Prostate gland (tissue), 2 donors: ENCODE results near the gene PHETA1. TPM values are rescaled to one million over a fixed set of nuclear protein-coding genes. Genes with fewer than 3 reads are reported as not detected.

Experiments
- DNase-seq: peaks from one replicate; pipeline ENCODE4 v3.0.0-alpha.2; 2019; ENCODE audit warnings: low spot score
- H3K27ac ChIP-seq, 2 donors: fragments of 200-600 bp; sonication (generic); 2 replicates each; pipeline ENCODE4 v1.5.1; 2017 to 2019
- H3K27me3 ChIP-seq: fragments of 200-600 bp; sonication (generic); replicated peaks from 2 replicates; pipeline ENCODE4 v1.5.1; 2019; ENCODE audit not compliant: insufficient read depth
- H3K36me3 ChIP-seq, 2 donors: fragments of 200-600 bp; sonication (generic); 1 replicate in 1 of 2; 2 replicates in 1 of 2; pipeline versions ENCODE4 v1.5.1 to v1.8.1; 2017 to 2019
- H3K4me1 ChIP-seq: fragments of 200-600 bp; sonication (generic); replicated peaks from 2 replicates; pipeline ENCODE4 v1.5.1; 2019
- H3K4me3 ChIP-seq, 2 donors: fragments of 200-600 bp; sonication (generic); 2 replicates each; pipeline ENCODE4 v1.5.1; 2017 to 2019
- H3K9me3 ChIP-seq: fragments of 200-600 bp; sonication (generic); 2 replicates; pipeline ENCODE4 v1.5.1; 2017
- CTCF ChIP-seq, 4 experiments: fragments of 200-600 bp in 2 of 4; fragments of 450-650 bp in 2 of 4; sonication (generic) in 2 of 4; IDR thresholded peaks; 1 replicate in 3 of 4; 2 replicates in 1 of 4; pipeline ENCODE4 v1.5.1; 2016 to 2019; ENCODE audit warnings: antibody characterized with exemption in 4 of 4, mild to moderate bottlenecking in 2 of 4, moderate library complexity in 2 of 4
- POLR2A ChIP-seq: fragments of 450-650 bp; IDR thresholded peaks from one replicate; pipeline ENCODE4 v1.6.1; 2016; ENCODE audit warnings: antibody characterized with exemption, mild to moderate bottlenecking
- POLR2AphosphoS5 ChIP-seq: sonication (generic); formaldehyde crosslinking; IDR thresholded peaks from one replicate; pipeline ENCODE4 v1.6.1; 2017; ENCODE audit warnings: antibody characterized with exemption
- WGBS: methylation state at CpG from one replicate; pipeline ENCODE4 v1.1.5; 2018; 5-methylcytosine and 5-hydroxymethylcytosine counted together
- intact Hi-C: fragments of 100-400 bp; cut with DNase I; formaldehyde crosslinking; loops from one replicate; pipeline ENCODE4 v1.14.2; 2022
- total RNA-seq, 2 donors: library from RNA; depleted of rRNA; stranded (reverse); fragments of >200 nt; gene quantifications; one replicate each; pipeline ENCODE4 v1.1.0, GENCODE V29; 2016

The PHETA1 gene
- total RNA-seq, 2 donors from 2014 or later: 11.5 to 29.9 TPM

- H3K27me3 ChIP-seq: no peaks in the 10 kb centered on the region
- DNase-seq: no peak
- no peaks in the 10 kb centered on the region for H3K9me3 ChIP-seq
- TF ChIP-seq POLR2A (no peak), POLR2AphosphoS5 (no peak), CTCF (IDR thresholded peaks at IDR 0.05) (no peak)
- no peaks in the 10 kb centered on the region for H3K4me1 ChIP-seq
- H3K36me3 ChIP-seq: no peaks in the 10 kb centered on the region
- no peak overlapping the region for H3K4me3 ChIP-seq
- 79% methylated on average over 11 of the region's 12 CpGs for WGBS
- H3K27ac ChIP-seq: no peak overlapping the region
- intact Hi-C loops: no loop called here
Observed at GRCh38 chr12:111328138-111328537, 40.8 kb downstream of the PHETA1 start.

GRCh38 chr12:111327474-111327873, 41.4 kb downstream of the PHETA1 start:
- Histone ChIP-seq H3K4me3 (no peak overlapping the region), H3K27me3 (no peaks in the 10 kb centered on the region), H3K4me1 (no peaks in the 10 kb centered on the region), H3K36me3 (no peaks in the 10 kb centered on the region), H3K9me3 (no peaks in the 10 kb centered on the region), H3K27ac (no peak overlapping the region)
- 84% methylated on average over 6 of the region's 6 CpGs for WGBS
- DNase-seq: no peak
- intact Hi-C loops: no loop called here
- TF ChIP-seq CTCF (IDR thresholded peaks at IDR 0.05) (no peak), POLR2AphosphoS5 (no peak), POLR2A (no peak)

- no peaks in the 10 kb centered on the region for H3K36me3 ChIP-seq
- no peaks in the 10 kb centered on the region for H3K27me3 ChIP-seq
- H3K27ac ChIP-seq: no peak overlapping the region
- no peak overlapping the region for H3K4me3 ChIP-seq
- no peak for TF ChIP-seq POLR2AphosphoS5
- no peak for TF ChIP-seq CTCF (IDR thresholded peaks at IDR 0.05)
- no peak for TF ChIP-seq POLR2A
- DNase-seq: no peak
- H3K9me3 ChIP-seq: no peaks in the 10 kb centered on the region
- intact Hi-C loops: no loop called here
- H3K4me1 ChIP-seq: no peaks in the 10 kb centered on the region
- WGBS: 67% methylated on average over 25 of the region's 25 CpGs
Observed at GRCh38 chr12:111322336-111323250, 46.3 kb downstream of the PHETA1 start.

- no peak overlapping the region for H3K27ac ChIP-seq
- no peaks in the 10 kb centered on the region for H3K9me3 ChIP-seq
- 94% methylated on average over 5 of the region's 5 CpGs for WGBS
- TF ChIP-seq POLR2A (no peak), POLR2AphosphoS5 (no peak), CTCF (IDR thresholded peaks at IDR 0.05) (no peak)
- no peaks in the 10 kb centered on the region for H3K4me1 ChIP-seq
- no peak for DNase-seq
- no peaks in the 10 kb centered on the region for H3K36me3 ChIP-seq
- intact Hi-C loops: no loop called here
- no peaks in the 10 kb centered on the region for H3K27me3 ChIP-seq
- no peak overlapping the region for H3K4me3 ChIP-seq
Observed at GRCh38 chr12:111321317-111321716, 47.6 kb downstream of the PHETA1 start.
